SK-N-MC (cell line): Measurements from ENCODE around the gene PEPD.
"Not testable (repeated sequence)": the region's sequence is repeated elsewhere in the genome, so short reads cannot be mapped to it uniquely, and the experiment has no call there.

ENCODE experiments used
- DNase-seq: peaks from one replicate; pipeline ENCODE4 v3.0.0-alpha.2; 2011; ENCODE audit warnings: low read depth, low spot score
- H3K27ac ChIP-seq: fragments of 200-600 bp; sonication (generic); 2 replicates; pipeline ENCODE4 v1.5.1; 2016; ENCODE audit warnings: mixed run types
- H3K36me3 ChIP-seq: fragments of 200-600 bp; sonication (generic); 2 replicates; pipeline ENCODE4 v1.6.1; 2017; ENCODE audit warnings: antibody characterized with exemption, low read length, mixed read lengths; ENCODE audit not compliant: insufficient read depth
- H3K4me3 ChIP-seq: fragments of 200-600 bp; sonication (generic); 2 replicates; pipeline ENCODE4 v1.5.1; 2016
- H3K9ac ChIP-seq: fragments of 200-600 bp; sonication (generic); 2 replicates; pipeline ENCODE4 v1.8.0; 2017; ENCODE audit warnings: mixed run types, mixed read lengths; ENCODE audit not compliant: insufficient read length
- H3K9me3 ChIP-seq: fragments of 200-600 bp; sonication (generic); 2 replicates; pipeline ENCODE4 v1.6.1; 2017; ENCODE audit warnings: low read depth, mild to moderate bottlenecking, antibody characterized with exemption, low read length, moderate library complexity, mixed read lengths
- EZH2 ChIP-seq: fragments of 200-600 bp; sonication (generic); IDR thresholded peaks from one replicate; pipeline ENCODE4 v1.6.1; 2017; ENCODE audit warnings: antibody characterized with exemption
- FOXP2 ChIP-seq: optimal IDR thresholded peaks from 2 replicates; pipeline ENCODE3; 2011; ENCODE audit warnings: mild to moderate bottlenecking, moderate library complexity; ENCODE audit not compliant: insufficient read depth; ENCODE audit errors: extremely low read length, control extremely low read depth
- POLR2AphosphoS5 ChIP-seq: IDR thresholded peaks from 2 replicates; pipeline ENCODE4 v1.6.1; 2012; ENCODE audit warnings: mild to moderate bottlenecking, low read depth, low read length, borderline replicate concordance

Gene PEPD

DNA sequence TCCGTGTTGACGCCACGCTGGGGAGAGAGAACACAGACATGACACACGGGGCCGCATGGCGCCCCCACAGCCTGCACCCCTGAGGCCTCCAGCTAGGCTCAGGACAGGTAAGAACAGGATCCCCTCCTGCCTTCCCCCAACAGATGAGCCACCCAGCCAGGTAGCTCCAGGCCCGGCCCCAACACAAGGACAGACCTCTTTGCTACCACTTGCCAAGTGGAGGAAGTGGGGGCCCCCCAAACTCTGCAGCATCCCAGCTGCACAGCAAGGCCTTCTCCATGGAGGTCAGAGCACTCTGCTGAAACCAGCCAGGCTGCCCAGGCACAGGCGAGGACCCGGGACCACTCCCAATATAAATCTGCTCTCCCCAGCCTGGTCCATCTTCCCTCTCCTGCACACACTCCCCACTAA, 31.5 kb downstream of the PEPD start:
- H3K4me3 ChIP-seq: no peak overlapping the region
- H3K27ac ChIP-seq: no peak overlapping the region
- H3K36me3 ChIP-seq: no peaks in the 10 kb centered on the region
- no peak for DNase-seq
- H3K9ac ChIP-seq: no peak overlapping the region
- TF ChIP-seq FOXP2: no peak
- TF ChIP-seq EZH2: no peak
- TF ChIP-seq POLR2AphosphoS5: no peak
- H3K9me3 ChIP-seq: no peaks in the 10 kb centered on the region

DNA sequence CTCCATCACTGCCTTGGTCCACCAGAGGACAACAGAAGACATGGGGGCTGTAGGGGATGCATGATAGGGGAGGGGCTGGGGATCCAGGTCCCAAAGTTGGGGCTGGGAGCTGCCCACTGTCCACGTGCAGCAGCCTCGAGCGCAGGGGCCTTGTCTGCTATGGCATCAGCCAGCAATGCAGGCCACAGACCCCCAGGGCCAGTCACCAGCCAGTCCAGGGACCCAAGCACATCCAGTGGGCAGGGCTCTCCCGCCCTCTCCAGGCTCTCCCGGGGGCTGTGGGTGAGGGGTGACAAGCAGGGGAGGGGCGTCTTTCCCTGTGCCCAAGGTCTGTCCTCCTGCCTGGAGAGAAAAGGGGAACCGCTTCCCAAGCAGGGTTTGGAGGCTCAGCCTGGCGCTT, 32.8 kb downstream of the PEPD start:
- Histone ChIP-seq H3K9ac (no peak overlapping the region), H3K36me3 (no peaks in the 10 kb centered on the region), H3K9me3 (no peaks in the 10 kb centered on the region), H3K27ac (no peak overlapping the region), H3K4me3 (no peak overlapping the region)
- DNase-seq: no peak
- TF ChIP-seq EZH2: no peak
- no peak for TF ChIP-seq FOXP2
- no peak for TF ChIP-seq POLR2AphosphoS5

DNA sequence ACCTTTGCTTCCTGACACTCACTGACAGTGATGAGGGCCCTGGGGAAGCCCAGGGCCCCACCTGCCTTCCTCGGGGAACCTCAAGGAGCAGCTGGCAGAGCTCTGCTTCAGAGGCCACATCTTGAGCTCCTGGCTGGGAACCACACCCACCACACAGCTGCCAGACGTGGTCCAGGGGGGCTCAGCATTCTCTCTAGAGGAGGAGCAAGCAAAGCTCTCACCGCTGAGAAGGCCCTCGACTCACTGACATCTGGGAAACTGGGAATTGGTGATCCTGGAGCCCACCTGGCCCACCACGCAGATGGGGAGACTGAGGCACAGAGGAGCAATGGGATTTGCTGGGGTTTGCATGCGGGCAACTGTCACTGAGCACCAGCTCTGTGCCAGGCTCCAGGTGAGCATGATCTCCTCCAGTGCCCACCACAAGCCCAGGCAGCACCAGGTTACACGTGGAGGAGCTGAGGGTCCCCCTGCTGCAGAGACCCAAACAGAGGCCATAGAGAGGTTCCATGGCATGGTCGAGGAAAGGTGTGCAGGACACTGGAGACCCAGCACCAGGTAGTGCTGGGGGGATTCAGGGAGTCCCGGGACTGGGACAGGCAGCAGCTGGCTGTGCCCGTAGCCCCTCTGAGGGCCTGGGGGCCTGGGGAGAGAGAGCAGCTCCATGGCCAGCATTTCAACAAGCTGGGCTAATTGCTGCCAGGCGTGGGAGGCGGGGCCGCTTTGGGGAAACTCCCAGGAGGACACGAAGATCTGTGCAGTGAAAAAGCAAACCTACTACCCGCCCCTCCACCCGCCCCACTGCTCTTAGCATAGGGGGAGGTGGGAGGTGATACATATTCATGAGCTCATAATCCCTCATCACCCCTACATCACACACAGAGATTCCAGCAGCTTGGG, 33.4 kb downstream of the PEPD start:
- no peak overlapping the region for H3K27ac ChIP-seq
- peak; percentile 14 for DNase-seq
- H3K9me3 ChIP-seq: no peaks in the 10 kb centered on the region
- H3K9ac ChIP-seq: no peak overlapping the region
- TF ChIP-seq FOXP2 (no peak), EZH2 (no peak), POLR2AphosphoS5 (no peak)
- peak overlapping the region; percentile 11 for H3K4me3 ChIP-seq
- H3K36me3 ChIP-seq: no peaks in the 10 kb centered on the region

DNA sequence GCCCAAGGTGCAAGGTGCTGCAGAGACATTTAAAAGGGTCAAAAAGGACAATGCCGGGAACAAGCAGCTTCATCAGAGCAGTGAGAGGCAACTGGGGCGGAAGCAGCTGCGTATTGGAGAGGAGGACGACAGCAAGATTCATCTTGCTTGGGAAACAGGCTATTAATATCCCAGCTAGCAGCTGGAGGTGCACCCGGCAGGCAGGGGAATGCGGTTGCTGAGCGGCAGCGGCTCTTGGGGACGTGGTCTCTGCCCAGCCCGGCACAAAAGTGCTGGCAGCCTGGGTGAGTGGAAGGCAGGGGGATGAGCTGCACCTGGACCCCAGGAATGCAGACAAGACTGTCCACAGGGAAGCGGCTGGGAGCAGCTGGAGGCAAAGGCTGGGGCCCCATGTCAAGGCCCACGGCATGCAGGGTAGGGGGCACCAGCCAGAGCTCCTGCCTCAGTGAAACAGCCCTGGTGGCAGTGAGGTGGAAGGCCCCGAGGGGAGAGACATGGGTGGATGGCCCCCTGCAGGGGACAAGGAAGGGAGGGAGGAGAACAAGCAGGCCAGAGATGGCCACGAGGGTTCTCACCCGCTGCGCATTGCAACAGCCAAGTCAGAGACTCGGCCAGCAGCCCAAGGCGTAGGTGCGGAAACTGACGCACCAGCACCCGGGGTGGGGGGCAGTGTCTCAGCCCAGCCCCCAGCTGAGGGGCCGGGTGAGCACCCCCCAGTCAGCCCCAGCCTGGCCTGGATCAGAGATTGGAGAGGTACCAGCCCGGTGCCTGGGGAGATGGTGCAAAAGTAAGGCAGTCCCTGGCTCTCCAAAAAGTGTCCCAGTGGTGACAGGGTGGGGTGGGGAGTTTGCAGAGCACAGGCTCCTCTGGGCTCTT, 34.4 kb downstream of the PEPD start:
- no peak overlapping the region for H3K27ac ChIP-seq
- no peak for TF ChIP-seq FOXP2
- TF ChIP-seq POLR2AphosphoS5: no peak
- H3K4me3 ChIP-seq: no peak overlapping the region
- no peak for DNase-seq
- no peak overlapping the region for H3K9ac ChIP-seq
- H3K36me3 ChIP-seq: no peaks in the 10 kb centered on the region
- no peaks in the 10 kb centered on the region for H3K9me3 ChIP-seq

DNA sequence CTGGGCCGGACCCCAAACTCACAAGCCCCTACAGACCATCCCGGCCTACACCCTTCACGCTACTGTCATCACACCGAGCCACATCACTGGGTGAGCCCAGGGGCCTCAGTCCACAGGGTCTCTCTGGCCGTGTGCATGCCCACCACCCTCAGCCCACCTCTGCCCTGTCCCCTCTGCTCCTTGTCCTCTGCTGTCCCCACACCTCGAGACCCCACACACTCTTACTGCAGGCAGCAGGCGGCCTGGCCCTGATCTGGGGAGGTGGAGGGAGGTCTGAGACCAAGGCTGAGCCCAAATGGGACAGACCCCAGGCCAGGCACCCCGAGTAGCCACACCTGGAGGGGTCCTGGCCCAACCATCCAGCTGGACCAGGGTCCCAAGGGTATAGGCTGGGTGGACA, 35.2 kb downstream of the PEPD start:
- no peaks in the 10 kb centered on the region for H3K36me3 ChIP-seq
- no peak overlapping the region for H3K9ac ChIP-seq
- H3K4me3 ChIP-seq: no peak overlapping the region
- DNase-seq: no peak
- no peak for TF ChIP-seq EZH2
- TF ChIP-seq POLR2AphosphoS5: no peak
- TF ChIP-seq FOXP2: no peak
- no peak overlapping the region for H3K27ac ChIP-seq
- no peaks in the 10 kb centered on the region for H3K9me3 ChIP-seq

DNA sequence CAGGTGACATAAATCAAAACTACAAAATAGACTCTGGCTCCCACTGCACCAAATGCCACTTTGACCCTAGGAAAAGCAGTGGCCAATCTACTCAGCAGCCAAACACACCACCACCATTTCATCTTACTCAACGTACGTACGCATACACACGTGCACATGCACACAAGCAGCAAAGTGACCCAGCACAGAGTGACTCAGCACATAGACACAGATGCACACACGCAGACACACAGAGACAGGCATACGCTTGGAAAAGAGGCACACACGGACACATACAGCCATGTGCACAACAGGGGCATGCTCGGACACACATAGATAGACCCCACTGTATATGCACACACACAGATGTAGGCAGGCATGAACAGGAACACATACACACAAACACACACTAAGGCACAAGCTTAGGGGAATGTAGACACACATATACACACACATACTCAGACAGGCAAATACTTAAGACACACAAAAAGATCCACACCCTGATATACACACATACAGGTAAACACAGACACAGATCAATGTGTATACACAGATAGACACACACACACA, 37.3 kb downstream of the PEPD start:
- Histone ChIP-seq H3K9me3 (no peaks in the 10 kb centered on the region), H3K4me3 (no peak overlapping the region), H3K36me3 (no peaks in the 10 kb centered on the region), H3K9ac (no peak overlapping the region), H3K27ac (no peak overlapping the region)
- TF ChIP-seq EZH2: no peak
- DNase-seq: no peak

DNA sequence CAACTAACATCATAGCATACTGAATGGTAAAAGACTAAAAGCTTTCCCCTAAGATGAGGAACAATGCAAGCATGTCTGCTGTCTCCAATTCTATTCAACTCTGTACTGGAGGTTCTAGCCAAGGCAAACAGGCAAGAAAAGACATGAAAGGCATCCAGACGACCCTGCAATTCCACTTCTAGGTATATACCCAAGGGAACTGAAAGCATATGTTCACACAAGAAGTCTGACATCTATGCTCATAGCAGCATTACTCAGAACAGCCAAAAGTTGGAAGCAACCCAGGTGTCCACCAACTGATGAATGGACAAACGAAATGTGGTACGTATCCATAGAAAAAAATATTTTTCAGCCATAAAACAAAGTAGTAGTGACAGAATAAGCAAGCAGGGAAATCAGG, 39.1 kb downstream of the PEPD start:
- H3K4me3 ChIP-seq: no peak overlapping the region
- H3K27ac ChIP-seq: no peak overlapping the region
- 0 out of 2 replicates have a peak, but pooled peaks cover 3% of the 10 kb centered on the region for H3K9me3 ChIP-seq
- DNase-seq: no peak
- no peak overlapping the region for H3K9ac ChIP-seq
- TF ChIP-seq FOXP2 (no peak), POLR2AphosphoS5 (no peak), EZH2 (no peak)
- no peaks in the 10 kb centered on the region for H3K36me3 ChIP-seq

DNA sequence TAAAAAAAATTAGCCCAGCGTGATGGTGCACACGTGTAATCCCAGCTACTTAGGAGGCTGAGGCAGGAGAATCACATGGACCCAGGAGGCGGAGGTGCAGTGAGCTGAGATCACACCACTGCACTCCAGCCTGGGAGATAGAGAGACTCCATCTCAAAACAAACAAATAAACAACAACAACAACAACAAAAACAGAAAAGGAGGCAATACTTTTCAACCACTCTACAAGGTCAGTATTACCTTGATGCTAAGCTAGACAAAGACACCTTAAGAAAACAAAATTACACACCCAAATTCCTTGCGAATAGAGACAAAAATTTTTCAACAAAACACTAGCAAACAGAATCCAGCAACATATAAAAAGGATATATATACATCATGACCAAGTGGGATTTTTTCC, 39.7 kb downstream of the PEPD start:
- Histone ChIP-seq H3K4me3 (no peak overlapping the region), H3K9ac (no peak overlapping the region), H3K36me3 (no peaks in the 10 kb centered on the region), H3K9me3 (0 out of 2 replicates have a peak, but pooled peaks cover 3% of the 10 kb centered on the region), H3K27ac (no peak overlapping the region)
- no peak for TF ChIP-seq FOXP2
- TF ChIP-seq POLR2AphosphoS5: no peak
- no peak for TF ChIP-seq EZH2
- DNase-seq: no peak

DNA sequence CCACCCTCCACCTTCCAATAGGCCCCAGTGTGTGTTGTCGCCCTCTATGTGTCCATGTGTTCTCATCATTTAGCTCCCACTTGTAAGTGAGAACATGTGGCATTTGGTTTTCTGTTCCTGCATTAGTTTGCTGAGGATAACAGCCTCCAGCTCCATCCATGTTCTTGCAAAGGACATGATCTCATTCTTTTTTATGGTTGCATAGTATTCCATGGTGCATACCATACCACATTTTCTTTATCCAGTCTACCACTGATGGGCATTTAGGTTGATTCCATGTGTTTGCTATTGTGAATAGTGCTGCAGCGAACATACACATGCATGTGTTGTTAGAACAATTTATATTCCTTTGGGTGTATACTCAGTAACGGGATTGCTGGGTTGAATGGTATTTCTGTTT, 42.0 kb downstream of the PEPD start:
- not testable (repeated sequence) for H3K36me3 ChIP-seq, H3K9me3 ChIP-seq, DNase-seq, H3K27ac ChIP-seq, H3K4me3 ChIP-seq, H3K9ac ChIP-seq
